Measurements from ENCODE around the gene PYGM. TPM values are rescaled to one million over a fixed set of nuclear protein-coding genes. Genes with fewer than 3 reads are reported as not detected.

PYGM gene
- total RNA-seq, 1 experiment from 2014 or later, result 1.7 TPM

DNA sequence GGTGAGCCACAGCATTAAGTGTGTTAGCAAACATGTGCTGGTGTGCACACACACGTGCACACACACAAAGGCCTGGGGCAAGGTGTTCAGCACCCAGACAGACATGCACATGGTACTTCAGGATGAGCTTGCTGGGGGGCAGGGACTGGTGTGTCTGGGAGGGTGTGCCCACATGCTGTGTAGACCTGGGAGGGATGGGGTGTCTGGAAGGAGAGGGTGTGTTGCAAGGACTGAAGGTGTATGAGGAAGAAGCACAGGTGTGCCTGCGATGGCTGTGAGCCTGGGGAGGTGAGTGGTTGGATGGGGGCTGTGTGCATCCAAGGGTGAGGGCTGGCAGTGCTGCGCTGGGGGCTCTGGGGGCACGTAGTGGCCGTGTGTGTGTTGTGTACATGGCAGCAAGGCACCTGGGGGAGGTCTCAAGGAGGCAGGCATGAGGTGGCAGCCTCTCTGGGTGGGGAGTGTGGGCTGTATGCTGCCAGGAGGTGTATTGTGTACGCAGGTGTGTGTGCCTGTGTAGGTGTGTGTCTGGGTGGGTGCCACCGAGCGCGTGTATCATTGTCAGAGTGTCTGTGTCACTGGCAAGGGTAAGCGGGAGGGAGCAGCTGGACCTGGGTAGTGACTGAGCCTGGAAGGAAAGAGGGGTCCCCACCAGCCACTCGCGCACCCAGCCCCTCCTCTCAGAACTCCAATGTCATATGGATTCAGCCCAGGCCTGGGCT is 39.0 kb downstream of the PYGM start (continued):
- TF ChIP-seq, protein P1, sequence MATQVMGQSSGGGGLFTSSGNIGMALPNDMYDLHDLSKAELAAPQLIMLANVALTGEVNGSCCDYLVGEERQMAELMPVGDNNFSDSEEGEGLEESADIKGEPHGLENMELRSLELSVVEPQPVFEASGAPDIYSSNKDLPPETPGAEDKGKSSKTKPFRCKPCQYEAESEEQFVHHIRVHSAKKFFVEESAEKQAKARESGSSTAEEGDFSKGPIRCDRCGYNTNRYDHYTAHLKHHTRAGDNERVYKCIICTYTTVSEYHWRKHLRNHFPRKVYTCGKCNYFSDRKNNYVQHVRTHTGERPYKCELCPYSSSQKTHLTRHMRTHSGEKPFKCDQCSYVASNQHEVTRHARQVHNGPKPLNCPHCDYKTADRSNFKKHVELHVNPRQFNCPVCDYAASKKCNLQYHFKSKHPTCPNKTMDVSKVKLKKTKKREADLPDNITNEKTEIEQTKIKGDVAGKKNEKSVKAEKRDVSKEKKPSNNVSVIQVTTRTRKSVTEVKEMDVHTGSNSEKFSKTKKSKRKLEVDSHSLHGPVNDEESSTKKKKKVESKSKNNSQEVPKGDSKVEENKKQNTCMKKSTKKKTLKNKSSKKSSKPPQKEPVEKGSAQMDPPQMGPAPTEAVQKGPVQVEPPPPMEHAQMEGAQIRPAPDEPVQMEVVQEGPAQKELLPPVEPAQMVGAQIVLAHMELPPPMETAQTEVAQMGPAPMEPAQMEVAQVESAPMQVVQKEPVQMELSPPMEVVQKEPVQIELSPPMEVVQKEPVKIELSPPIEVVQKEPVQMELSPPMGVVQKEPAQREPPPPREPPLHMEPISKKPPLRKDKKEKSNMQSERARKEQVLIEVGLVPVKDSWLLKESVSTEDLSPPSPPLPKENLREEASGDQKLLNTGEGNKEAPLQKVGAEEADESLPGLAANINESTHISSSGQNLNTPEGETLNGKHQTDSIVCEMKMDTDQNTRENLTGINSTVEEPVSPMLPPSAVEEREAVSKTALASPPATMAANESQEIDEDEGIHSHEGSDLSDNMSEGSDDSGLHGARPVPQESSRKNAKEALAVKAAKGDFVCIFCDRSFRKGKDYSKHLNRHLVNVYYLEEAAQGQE (IDR thresholded peaks at IDR 0.05; ENCODE audit: low read depth), result no peak
- TF ChIP-seq CBX3 (IDR thresholded peaks at IDR 0.05; ENCODE audit: low read depth) (no peak), POLR2AphosphoS5 (IDR thresholded peaks at IDR 0.05; ENCODE audit: low read depth, low read length) (no peak), ZNF274 (IDR thresholded peaks at IDR 0.05; ENCODE audit: low read depth, low read length) (no peak), EGR1 (IDR thresholded peaks at IDR 0.05; ENCODE audit: low read depth) (no peak), SIN3A (IDR thresholded peaks at IDR 0.05; ENCODE audit: low read depth) (no peak)

DNA sequence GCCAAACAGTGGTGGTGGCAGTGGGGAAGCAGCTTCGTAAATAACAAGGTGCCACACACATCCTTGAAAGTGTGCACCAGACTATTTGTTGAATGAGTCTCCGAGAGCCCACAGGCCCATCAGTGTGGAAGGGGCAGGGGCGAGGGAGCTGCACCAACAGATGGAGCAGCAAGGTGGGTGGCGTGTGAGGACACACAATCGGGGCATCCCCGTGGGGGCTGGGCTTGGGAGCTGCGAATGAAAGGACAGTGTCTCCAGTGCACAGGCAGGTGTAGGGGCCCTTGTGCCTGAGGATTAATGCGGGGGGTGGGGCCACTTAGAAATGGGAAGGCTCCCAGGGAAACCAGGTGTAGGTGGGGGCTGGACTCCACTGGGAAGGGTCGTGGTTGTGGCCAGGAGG is 39.6 kb downstream of the PYGM start:
- RAD21 ChIA-PET (ENCODE audit: low non-redundant PET in 1 of 2, low total read pairs in 2 of 2, uncharacterized antibody in 2 of 2, unreplicated experiment in 2 of 2), result no interaction called here
- Histone ChIP-seq H3K36me3 (ENCODE audit: control insufficient read depth in 1 of 2, insufficient read depth in 2 of 2, low read length in 2 of 2) (no peaks in the 10 kb centered on the region), H3K27me3 (ENCODE audit: insufficient read depth, low read length) (peaks cover 9% of the 10 kb centered on the region; the same call in 1 of the 2 replicates), H3K27ac (ENCODE audit: low read depth, low read length) (no peak overlapping the region), H3K4me2 (ENCODE audit: low read length) (no peak overlapping the region), H3K4me3 (replicated peaks in 1 of 2; ENCODE audit: low read depth in 1 of 2, low read length in 2 of 2) (no peak overlapping the region), H3K9me2 (ENCODE audit: insufficient read depth) (no peaks in the 10 kb centered on the region), H3K4me1 (ENCODE audit: control insufficient read depth in 1 of 2, insufficient read depth in 2 of 2, low read length in 2 of 2) (peaks cover 0 to 10% of the 10 kb centered on the region in 2 experiments; a peak in 1 of 4 replicates), H3K9me3 (ENCODE audit: control insufficient read depth in 1 of 2, insufficient read depth in 1 of 2, low read depth in 1 of 2, low read length in 2 of 2) (no peaks in the 10 kb centered on the region), H4K20me1 (ENCODE audit: insufficient read depth) (no peaks in the 10 kb centered on the region), H3K9ac (ENCODE audit: low read length) (no peak overlapping the region), H3K79me2 (ENCODE audit: insufficient read depth, low read length) (no peaks in the 10 kb centered on the region), H2AFZ (ENCODE audit: low read depth, low read length, poor library complexity, severe bottlenecking) (no peak overlapping the region)
- intact Hi-C loops (cut with micrococcal nuclease), result loop anchor here (5.0 kb wide), 2 partner anchors 168 to 363 kb away; partner anchors contain the start of gene RPS6KA4
- CTCF ChIA-PET, result no interaction called here
- ATAC-seq, result no peak
- no peak for DNase-seq (ENCODE audit: low read depth, low spot score)
- TF ChIP-seq SRF (IDR thresholded peaks at IDR 0.05; ENCODE audit: low read depth) (no peak), SIN3A (IDR thresholded peaks at IDR 0.05; ENCODE audit: low read depth) (no peak), CEBPB (IDR thresholded peaks at IDR 0.05; ENCODE audit: low read depth) (no peak), EGR1 (IDR thresholded peaks at IDR 0.05; ENCODE audit: low read depth) (no peak), YY1 (IDR thresholded peaks at IDR 0.05; ENCODE audit: extremely low read depth, insufficient replicate concordance, low read depth, low read length) (no peak), RAD21 (IDR thresholded peaks at IDR 0.05; ENCODE audit: low read depth) (no peak), SP1 (IDR thresholded peaks at IDR 0.05; ENCODE audit: low read depth) (no peak)
- TF ChIP-seq, protein P2, sequence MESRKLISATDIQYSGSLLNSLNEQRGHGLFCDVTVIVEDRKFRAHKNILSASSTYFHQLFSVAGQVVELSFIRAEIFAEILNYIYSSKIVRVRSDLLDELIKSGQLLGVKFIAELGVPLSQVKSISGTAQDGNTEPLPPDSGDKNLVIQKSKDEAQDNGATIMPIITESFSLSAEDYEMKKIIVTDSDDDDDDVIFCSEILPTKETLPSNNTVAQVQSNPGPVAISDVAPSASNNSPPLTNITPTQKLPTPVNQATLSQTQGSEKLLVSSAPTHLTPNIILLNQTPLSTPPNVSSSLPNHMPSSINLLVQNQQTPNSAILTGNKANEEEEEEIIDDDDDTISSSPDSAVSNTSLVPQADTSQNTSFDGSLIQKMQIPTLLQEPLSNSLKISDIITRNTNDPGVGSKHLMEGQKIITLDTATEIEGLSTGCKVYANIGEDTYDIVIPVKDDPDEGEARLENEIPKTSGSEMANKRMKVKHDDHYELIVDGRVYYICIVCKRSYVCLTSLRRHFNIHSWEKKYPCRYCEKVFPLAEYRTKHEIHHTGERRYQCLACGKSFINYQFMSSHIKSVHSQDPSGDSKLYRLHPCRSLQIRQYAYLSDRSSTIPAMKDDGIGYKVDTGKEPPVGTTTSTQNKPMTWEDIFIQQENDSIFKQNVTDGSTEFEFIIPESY (IDR thresholded peaks at IDR 0.05; ENCODE audit: extremely low read depth, insufficient replicate concordance, low read length), result no peak
- TF ChIP-seq, protein P3, sequence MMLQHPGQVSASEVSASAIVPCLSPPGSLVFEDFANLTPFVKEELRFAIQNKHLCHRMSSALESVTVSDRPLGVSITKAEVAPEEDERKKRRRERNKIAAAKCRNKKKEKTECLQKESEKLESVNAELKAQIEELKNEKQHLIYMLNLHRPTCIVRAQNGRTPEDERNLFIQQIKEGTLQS (IDR thresholded peaks at IDR 0.05), result no peak
- TF ChIP-seq, protein P1 (IDR thresholded peaks at IDR 0.05; ENCODE audit: low read depth), result no peak
- BruUV-seq (replicated peaks), result no TSS peak
- POLR2A ChIA-PET, result no interaction called here

Data from HCT116 (cell line).